ENCODE results near the gene FGGY.

- TF ChIP-seq CTCF (IDR thresholded peaks at IDR 0.05) (no peak), EZH2phosphoT487 (IDR thresholded peaks at IDR 0.05) (no peak), EZH2 (IDR thresholded peaks at IDR 0.05) (no peak)
Observed at GRCh38 chr1:59553371-59553770, 256.5 kb downstream of the FGGY start.

Measured in neural progenitor cell (in vitro differentiated cells).